Peyer's patch (tissue), 4 donors: ENCODE data around the gene FUT8.

Source experiments
- CTCF ChIP-seq, 6 experiments: fragments of 450-650 bp in 4 of 6; fragments of 200-600 bp in 2 of 6; sonication (generic) in 1 of 6; IDR thresholded peaks; one replicate each; pipeline ENCODE4 v1.5.1; 2017 to 2019; ENCODE audit warnings: antibody characterized with exemption in 6 of 6, mild to moderate bottlenecking in 3 of 6, moderate library complexity in 1 of 6
- POLR2A ChIP-seq, 2 donors: fragments of 450-650 bp; IDR thresholded peaks; one replicate each; pipeline ENCODE4 v1.5.1; 2017; ENCODE audit warnings: antibody characterized with exemption in 2 of 2, mild to moderate bottlenecking in 2 of 2, moderate library complexity in 2 of 2

- TF ChIP-seq CTCF (IDR thresholded peaks at IDR 0.05) (no peak), POLR2A (IDR thresholded peaks at IDR 0.05) (no peak)
These were observed 162.9 kb downstream of the FUT8 start for GRCh38 chr14:65575389-65575788.
